KOPT-K1 (cell line): ENCODE data around the gene CDYL2.

ENCODE experiments used
- H3K27ac ChIP-seq: fragments of 200-600 bp; sonication (generic); 2 replicates; pipeline ENCODE4 v1.5.1; 2016; ENCODE audit warnings: antibody characterized with exemption, mild to moderate bottlenecking, low read depth, low read length; ENCODE audit not compliant: poor library complexity, severe bottlenecking
- H3K36me3 ChIP-seq: fragments of 200-600 bp; sonication (generic); 2 replicates; pipeline ENCODE4 v1.5.1; 2017; ENCODE audit warnings: antibody characterized with exemption, mild to moderate bottlenecking, low read length, moderate library complexity; ENCODE audit not compliant: insufficient read depth
- H3K9me3 ChIP-seq: fragments of 200-600 bp; sonication (generic); 2 replicates; pipeline ENCODE4 v1.5.1; 2017; ENCODE audit warnings: antibody characterized with exemption, low read length, mild to moderate bottlenecking; ENCODE audit not compliant: insufficient read depth, poor library complexity, severe bottlenecking

CDYL2 gene

DNA sequence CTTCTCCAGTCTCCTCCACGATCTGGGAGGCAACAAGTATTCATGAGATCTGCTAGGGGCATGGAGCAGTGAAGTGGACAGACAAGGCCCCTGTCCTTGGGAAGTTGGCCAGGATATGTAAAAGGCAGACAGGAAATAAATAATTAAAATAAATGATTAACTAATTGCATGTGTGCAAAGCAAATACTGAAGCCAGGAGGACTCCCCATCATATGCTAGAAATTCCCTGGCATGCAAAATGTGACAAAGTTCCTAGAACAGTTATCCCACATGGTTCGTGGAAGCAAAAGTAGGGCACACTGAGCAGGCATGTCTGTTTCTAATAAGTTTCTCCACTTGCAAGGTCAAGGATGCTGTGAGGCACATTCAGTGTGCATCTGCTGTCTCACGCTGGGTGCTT, 86.8 kb downstream of the CDYL2 start:
- H3K27ac ChIP-seq = no peak overlapping the region
- no peaks in the 10 kb centered on the region for H3K36me3 ChIP-seq
- H3K9me3 ChIP-seq = peaks cover 3% of the 10 kb centered on the region

DNA sequence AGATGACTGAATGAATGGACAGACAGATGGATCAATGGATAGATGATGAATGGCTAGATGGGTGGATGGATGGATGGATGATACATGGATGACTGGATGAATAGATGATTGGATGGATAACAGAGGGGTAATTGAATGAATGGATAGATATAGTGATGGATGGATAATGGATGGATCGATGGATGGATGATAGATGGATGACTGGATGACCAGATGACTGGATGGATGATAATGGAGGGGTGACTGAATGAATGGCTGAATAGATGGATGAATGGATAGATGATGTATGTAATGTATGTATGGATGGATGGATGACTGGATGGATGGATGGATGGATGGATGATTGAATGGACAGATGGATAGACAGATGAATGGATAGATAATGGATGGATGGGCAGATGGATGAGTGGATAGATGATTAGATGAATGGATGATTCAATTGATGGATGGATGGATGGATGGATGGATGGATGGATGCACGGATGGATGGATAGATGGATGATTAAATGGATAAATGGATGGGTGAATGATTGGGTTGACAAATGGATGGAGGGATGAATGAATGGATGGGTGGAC, 87.7 kb downstream of the CDYL2 start:
- Histone ChIP-seq H3K27ac (no peak overlapping the region), H3K9me3 (no peaks in the 10 kb centered on the region), H3K36me3 (no peaks in the 10 kb centered on the region)

DNA sequence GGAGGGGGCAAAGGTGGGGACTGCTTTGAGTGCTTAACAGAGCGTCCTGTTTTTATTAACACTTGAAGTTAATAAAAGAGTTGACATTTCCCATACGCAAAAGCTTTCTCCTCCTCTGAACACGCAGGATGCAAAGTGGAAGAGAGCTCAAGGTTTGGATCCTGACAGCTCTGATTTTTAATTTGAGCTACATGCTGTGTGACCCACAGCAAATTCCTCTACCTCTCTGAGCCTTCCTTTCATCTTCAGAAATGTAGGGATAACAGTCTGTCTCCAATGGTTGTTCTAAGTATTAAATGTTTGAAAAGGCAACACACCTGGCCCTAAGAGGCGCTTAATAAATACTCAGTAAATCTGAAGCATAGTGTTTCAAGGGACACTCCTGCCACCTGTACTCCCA, 93.0 kb downstream of the CDYL2 start:
- Histone ChIP-seq H3K9me3 (no peaks in the 10 kb centered on the region), H3K27ac (no peak overlapping the region), H3K36me3 (no peaks in the 10 kb centered on the region)

DNA sequence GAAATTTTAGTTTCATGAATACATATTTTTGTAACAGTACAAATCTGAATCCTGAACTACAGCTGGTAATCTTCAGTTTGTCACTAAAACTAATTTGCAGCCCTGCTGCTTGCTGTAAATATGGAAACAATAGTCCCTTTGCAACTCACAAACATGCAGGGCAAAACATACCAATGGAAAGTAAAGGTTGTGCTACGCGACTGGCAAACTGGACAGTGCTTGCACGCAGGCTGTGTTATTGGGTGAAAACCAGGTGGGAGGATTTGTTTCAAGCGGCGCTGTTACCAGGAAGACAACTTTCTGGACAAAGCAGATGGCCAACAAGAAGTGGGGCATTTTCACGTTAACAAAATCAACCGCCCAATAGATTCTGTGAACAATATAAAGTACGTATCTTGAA, 93.5 kb downstream of the CDYL2 start:
- Histone ChIP-seq H3K9me3 (no peaks in the 10 kb centered on the region), H3K27ac (no peak overlapping the region), H3K36me3 (no peaks in the 10 kb centered on the region)

DNA sequence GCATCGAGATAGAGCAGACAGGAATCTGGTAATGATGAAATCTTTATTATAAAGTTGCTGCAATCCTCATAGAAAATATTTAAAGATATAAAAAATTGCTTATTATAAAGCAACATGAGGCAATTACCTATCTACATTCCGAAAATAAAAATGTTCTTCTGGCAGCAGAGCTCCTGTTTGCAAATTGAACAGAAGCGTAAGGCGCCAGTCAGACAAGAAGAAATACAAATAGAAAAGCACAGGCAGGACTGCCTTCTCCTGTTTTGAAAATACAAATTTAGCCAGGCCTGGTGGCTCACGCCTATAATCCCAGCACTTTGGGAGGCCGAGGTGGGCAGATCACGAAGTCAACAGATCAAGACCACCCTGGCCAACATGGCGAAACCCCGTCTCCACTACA, 95.6 kb downstream of the CDYL2 start:
- H3K27ac ChIP-seq = no peak overlapping the region
- H3K9me3 ChIP-seq = no peaks in the 10 kb centered on the region
- H3K36me3 ChIP-seq = no peaks in the 10 kb centered on the region

DNA sequence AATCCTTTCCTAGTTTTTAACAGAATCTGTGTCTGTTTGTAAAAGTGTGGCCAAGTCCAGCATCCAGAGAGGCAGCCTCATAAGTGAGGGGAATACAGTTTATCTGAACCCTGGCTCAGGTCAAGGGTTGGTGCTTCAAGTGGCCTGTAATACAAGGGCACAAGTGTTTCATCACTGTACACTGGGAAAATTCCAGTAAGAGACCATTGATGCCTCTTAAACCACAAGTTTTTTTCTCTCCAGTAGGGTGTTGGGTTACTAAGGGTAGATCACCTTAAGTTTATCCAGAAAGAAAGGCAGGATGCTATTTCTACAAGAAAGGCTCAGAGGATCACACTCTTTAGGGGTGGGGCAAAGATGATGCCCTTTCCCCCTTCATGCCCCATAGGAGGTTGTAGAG, 96.7 kb downstream of the CDYL2 start:
- no peaks in the 10 kb centered on the region for H3K9me3 ChIP-seq
- H3K36me3 ChIP-seq = no peaks in the 10 kb centered on the region
- no peak overlapping the region for H3K27ac ChIP-seq

DNA sequence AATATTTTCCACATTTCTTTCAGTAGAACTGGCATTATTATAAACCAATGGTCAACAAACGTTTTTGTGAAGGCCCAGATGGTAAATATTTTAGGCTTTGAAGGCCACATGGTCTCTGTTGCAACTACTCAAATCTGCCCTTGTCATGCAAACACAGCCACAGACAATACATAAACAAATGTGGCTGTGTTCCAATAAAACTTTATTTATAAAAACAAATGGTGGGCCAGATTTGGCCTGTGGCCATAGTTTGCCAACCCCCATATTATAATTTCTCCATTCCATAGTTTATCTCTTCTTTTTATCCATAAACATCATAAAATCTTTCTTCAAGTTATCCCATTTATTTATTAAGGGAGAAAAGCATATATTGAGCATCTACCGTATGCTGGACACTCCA, 98.8 kb downstream of the CDYL2 start:
- H3K36me3 ChIP-seq = no peaks in the 10 kb centered on the region
- H3K27ac ChIP-seq = no peak overlapping the region
- H3K9me3 ChIP-seq = no peaks in the 10 kb centered on the region

DNA sequence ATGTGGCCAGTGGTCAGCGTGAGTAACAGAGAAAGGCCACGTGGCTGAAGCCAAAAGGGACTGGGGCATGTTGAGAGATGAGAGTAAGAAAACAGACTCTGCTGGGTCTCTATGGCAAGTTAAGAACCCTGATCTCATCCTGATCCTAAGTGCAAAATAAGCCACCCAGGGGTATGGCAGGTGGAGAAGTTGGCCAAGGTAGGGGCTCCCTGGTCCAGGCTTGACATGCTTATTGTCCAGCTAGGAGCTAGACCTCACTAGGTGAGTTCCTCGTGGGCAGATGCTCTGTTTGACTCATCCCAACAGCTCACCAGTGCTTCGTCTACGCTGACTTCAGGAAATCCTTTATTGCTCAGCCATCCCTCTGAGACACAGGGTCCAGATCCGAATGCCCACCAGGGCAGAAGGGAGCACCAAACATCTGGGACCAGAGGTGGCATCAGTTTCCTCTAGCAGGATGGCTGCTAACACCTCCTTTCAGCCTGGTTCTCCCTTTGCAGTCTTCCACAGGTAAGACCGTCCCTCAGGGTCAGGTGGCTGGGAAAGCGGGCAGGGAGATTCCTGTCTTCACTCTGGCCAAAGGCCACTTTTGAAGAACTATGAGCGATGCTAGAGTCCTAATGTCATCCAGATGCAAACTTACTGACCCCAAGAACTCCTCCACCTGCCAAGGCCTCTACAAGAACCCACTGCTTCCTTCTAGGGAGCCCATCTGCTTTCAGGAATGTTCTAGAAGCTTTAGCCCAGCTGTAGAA, 99.5 kb downstream of the CDYL2 start:
- Histone ChIP-seq H3K36me3 (no peaks in the 10 kb centered on the region), H3K27ac (no peak overlapping the region), H3K9me3 (no peaks in the 10 kb centered on the region)

DNA sequence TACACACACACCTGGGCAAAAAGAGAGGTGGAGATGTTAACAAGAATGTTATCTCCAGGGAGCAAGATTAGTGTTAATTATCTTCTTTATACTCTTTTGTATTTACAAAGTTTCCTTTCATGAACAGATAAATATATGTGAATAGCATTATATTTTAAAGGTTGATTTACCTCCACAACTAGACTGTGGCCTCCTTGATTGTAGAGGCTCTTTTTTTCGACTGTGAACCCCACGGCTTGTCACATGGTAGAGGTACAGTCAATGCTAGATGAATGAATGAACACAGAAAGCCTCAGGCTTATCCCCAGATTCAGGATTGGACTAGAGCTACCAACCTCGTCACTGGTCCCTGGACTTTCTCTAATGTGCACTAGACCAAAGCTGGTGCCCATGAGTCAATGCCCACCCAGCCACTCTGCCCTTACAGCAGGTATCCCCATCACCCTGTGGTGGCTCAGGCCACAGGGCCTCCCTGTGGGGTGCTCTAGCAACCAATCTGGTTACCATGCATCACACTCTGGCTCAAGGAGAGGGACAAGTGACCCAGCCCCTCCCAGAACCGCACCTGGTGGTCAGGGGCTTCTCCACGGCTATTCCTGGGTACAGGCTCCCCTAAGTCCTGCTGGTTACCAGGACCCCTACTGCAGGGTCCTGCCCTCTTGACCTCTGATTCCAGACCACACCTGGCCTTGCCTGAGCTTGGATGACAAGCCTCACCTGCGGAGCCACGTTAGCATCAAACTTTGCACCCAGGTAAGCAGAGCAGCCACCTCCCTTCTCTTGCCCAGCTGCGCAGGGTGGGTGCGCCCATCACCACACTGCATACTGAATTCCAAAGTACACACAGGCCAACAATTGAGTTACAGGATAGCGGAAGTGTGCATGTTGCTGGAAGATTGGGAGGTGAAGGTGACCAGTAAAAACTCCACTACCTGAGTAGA, 101.0 kb downstream of the CDYL2 start:
- Histone ChIP-seq H3K27ac (no peak overlapping the region), H3K36me3 (no peaks in the 10 kb centered on the region)

DNA sequence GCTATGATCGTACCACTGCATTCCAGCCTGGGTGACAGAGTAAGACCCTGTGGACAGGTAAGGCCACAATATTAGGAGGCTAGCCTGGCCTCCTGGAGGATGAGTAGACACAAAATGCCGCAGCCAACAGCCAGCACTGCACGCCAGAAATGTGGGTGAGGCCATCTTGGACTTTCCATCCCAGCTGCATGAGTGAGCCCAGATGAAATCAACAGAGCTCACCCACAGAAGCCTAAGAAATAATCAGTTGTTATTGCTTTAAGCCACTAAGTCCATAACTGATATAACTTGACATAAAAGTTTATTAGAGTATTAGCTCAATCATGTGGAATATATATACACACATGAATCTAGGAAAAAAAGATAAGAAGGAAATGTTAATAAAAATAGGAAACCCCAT, 101.7 kb downstream of the CDYL2 start:
- H3K27ac ChIP-seq = no peak overlapping the region

More for the DNA sequence above, 101.0 kb downstream of the CDYL2 start:
- H3K9me3 ChIP-seq = no peaks in the 10 kb centered on the region

DNA sequence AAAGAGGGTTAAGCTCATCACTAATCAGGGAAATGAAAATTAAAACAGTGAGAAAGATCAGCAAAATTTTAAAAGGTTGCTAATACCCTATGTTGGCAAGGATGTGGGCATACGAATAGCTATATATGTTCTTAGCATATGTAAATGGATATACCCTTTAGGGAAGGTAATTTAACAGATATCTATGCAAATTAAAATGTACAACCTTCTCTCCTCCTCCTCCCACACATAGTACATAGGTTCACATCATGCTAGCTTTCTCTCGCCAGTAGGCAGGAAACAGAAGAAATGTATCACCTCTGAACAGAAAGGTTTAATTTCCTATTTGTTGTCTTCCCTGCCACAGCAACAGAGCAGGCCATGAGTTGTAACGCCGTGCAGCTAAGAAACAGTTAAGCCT, 103.8 kb downstream of the CDYL2 start:
- Histone ChIP-seq H3K9me3 (no peaks in the 10 kb centered on the region), H3K27ac (no peak overlapping the region), H3K36me3 (no peaks in the 10 kb centered on the region)

More for the DNA sequence above, 101.7 kb downstream of the CDYL2 start:
- Histone ChIP-seq H3K9me3 (no peaks in the 10 kb centered on the region), H3K36me3 (no peaks in the 10 kb centered on the region)

DNA sequence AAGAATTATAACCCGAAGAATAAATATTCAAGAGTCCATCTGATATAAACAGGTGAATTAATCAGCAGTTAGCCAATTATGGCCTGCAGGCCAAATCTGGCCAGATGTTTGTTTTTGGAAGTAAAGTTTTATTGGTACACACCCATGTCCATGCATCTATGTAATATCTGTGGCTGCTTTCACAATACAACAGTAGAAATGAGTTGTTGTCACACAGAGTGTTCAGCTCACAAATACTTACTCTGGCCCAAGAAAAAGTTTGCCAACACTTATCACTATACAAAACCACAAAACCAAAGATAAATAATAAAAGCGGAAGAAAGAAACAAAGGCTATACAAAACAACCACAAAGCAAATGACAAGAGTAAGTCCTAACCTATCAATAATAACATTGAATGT, 109.4 kb downstream of the CDYL2 start:
- H3K36me3 ChIP-seq = no peaks in the 10 kb centered on the region
- H3K9me3 ChIP-seq = no peaks in the 10 kb centered on the region
- no peak overlapping the region for H3K27ac ChIP-seq

DNA sequence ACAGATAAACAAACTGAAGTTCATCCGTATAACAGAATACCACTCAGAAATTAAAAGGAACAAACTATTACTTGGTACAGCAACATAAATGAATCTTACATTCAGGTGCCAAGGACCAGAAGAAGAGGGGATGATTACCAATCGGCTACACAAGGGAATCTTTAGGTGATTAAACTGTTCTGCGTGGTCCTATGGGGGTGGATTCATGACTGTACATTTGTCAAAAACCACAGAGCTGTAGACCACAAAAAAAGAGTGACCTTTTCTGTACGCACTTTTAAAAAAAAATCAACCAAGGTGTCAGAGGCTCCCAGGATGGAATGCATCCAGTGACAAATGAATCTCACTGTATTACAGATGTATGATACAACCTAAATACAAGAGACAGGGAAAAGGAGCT, 110.8 kb downstream of the CDYL2 start:
- no peaks in the 10 kb centered on the region for H3K9me3 ChIP-seq
- H3K27ac ChIP-seq = no peak overlapping the region

DNA sequence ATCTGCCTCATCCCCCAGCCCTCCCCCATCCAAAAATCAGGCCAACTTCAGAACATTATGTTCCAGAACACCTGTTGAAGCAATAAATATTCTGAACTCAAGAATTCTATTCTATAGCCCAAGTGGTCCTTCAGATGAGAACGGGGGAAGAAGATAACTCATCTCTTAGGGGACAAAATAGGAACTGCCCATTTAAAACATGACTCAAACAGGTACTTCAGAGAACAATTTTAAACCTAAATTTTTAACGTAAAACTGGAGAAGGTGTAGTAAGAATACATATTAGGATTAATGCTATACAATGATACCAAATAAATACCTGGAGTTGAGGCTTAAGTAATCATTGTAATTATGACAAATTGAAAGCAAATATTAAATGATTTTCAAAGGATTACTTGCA, 112.1 kb downstream of the CDYL2 start:
- H3K9me3 ChIP-seq = no peaks in the 10 kb centered on the region
- no peak overlapping the region for H3K27ac ChIP-seq

More for the DNA sequence above, 110.8 kb downstream of the CDYL2 start:
- no peaks in the 10 kb centered on the region for H3K36me3 ChIP-seq

DNA sequence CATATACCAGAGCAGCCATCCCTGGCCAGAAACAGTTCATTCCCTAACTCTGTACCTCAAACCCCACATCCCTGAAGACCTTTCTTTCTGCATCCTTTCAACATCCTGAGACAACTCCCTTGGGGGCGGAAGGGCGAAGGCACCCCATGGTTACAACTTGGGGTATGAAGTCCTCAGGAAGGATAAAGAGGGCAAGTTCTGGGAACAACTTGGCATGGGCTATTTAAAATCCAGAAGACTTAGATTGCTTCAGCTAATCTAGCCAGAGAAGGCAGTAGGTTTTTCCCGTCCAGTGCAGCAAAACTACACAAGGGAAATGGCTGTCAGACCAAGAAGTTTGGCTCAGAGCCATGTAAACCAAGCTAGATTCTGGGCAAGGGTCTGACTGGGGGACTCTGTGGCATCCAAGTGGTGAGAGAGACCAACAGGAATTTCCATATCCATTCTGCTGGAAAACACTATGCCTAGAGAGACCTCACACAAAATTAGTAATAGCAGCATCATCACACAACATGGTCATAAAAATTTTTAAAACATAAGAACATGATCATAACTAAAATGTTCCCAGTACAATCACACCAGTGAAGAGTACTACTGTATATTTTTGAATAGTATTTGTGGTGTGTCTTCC, 113.2 kb downstream of the CDYL2 start:
- Histone ChIP-seq H3K27ac (no peak overlapping the region), H3K36me3 (no peaks in the 10 kb centered on the region), H3K9me3 (no peaks in the 10 kb centered on the region)

More for the DNA sequence above, 112.1 kb downstream of the CDYL2 start:
- no peaks in the 10 kb centered on the region for H3K36me3 ChIP-seq
